Stimulated activated naive B cell treated with anti-CD40 and anti-IgM and Interleukin-4, amounts not matched to agents 10 μg/mL and 1 μg/mL and 100 μg/mL, for 72 hours (primary cell): Measurements from ENCODE around the gene OR2A25.
"Not testable (repeated sequence)": the region's sequence is repeated elsewhere in the genome, so short reads cannot be mapped to it uniquely, and the experiment has no call there.

ENCODE experiments used
- ATAC-seq, 2 donors: fragments of 150-1000 bp; cut with Tn5 transposase; replicated peaks; 2 replicates each; pipeline ENCODE4 v1.10.0; 2021; ENCODE audit warnings: moderate library complexity in 1 of 2
- DNase-seq: peaks from one replicate; pipeline ENCODE4 v3.0.0; 2021
- H3K27ac Mint-ChIP-seq: one replicate; pipeline ENCODE4 v1.8.0; 2022; ENCODE audit warnings: mild to moderate bottlenecking, mixed read lengths
- H3K27me3 Mint-ChIP-seq, 2 donors: one replicate each; pipeline ENCODE4 v1.8.0; 2022; ENCODE audit warnings: mixed read lengths in 2 of 2
- H3K36me3 Mint-ChIP-seq, 2 donors: one replicate each; pipeline ENCODE4 v1.8.0; 2022; ENCODE audit warnings: mixed read lengths in 2 of 2, mild to moderate bottlenecking in 1 of 2
- H3K4me1 Mint-ChIP-seq, 2 donors: one replicate each; pipeline ENCODE4 v1.8.0; 2022; ENCODE audit warnings: mixed read lengths in 2 of 2, mild to moderate bottlenecking in 1 of 2
- H3K4me3 Mint-ChIP-seq, 2 donors: one replicate each; pipeline ENCODE4 v1.8.0; 2022; ENCODE audit warnings: mild to moderate bottlenecking in 2 of 2, mixed read lengths in 2 of 2, moderate library complexity in 1 of 2
- H3K9me3 Mint-ChIP-seq, 2 donors: one replicate each; pipeline ENCODE4 v1.8.0; 2022; ENCODE audit warnings: mixed read lengths in 2 of 2, mild to moderate bottlenecking in 1 of 2

OR2A25 gene

DNA sequence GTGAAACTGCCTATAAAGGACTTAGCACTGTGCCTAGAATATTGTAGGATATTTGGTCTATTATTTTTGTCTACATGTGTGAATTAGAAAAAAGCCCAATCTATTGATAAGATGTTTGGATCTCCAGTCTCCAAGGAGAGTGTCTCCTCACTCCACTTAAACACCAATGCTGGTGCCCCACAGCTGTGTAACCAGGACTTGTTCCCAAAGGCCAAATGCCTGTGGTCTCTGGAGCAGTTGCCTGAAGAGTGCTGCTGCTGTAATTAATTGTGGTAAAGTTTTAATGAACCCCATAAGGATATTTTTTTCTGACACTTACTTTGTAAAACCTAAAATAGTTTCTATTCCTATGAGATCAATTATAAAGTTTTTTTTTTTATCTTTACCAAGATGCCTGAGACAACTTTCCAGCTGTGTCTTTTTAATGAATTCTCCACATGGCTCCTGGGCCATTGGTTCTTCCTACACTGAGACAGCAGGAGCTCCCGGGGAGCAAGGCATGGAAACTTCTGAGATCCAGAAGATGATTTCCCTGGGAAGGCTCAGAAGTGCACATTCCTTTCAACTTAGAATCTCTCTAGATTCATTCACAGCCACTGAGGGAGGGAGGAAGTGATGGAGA lies 32.1 kb upstream of the OR2A25 start:
- ATAC-seq (no peak), DNase-seq (no peak)
- H3K4me1 Mint-ChIP-seq, result no peaks in the 10 kb centered on the region
- H3K9me3 Mint-ChIP-seq, result no peaks in the 10 kb centered on the region
- no peak overlapping the region for H3K4me3 Mint-ChIP-seq
- no peak overlapping the region for H3K27ac Mint-ChIP-seq
- H3K36me3 Mint-ChIP-seq, result no peaks in the 10 kb centered on the region
- peaks cover 4 to 7% of the 10 kb centered on the region in 2 donors for H3K27me3 Mint-ChIP-seq

DNA sequence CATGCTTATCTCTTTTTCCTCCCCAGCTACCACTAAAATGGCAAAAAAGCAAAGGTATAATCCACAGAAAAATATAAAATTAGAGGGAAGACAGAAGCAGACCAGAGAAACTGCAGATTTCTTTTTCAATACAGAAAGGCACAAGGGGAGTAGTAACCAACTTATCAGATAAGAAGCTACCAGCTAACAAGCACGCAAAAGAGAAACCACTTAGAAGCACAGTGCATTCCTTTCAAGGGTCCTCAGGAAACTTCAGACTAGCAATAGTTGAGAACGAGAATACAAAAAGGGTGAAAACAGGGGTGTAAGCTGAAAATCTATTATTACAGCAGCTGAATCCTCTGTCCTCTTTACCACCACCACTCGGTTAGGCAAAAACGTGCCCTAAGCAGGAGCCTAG lies 30.7 kb upstream of the OR2A25 start:
- DNase-seq, result no peak
- no peak for ATAC-seq
- no peak overlapping the region for H3K27ac Mint-ChIP-seq
- no peaks in the 10 kb centered on the region for H3K9me3 Mint-ChIP-seq
- no peak overlapping the region for H3K4me3 Mint-ChIP-seq
- H3K27me3 Mint-ChIP-seq, result peaks cover 0 to 3% of the 10 kb centered on the region in 2 donors
- H3K4me1 Mint-ChIP-seq, result no peaks in the 10 kb centered on the region
- no peaks in the 10 kb centered on the region for H3K36me3 Mint-ChIP-seq

DNA sequence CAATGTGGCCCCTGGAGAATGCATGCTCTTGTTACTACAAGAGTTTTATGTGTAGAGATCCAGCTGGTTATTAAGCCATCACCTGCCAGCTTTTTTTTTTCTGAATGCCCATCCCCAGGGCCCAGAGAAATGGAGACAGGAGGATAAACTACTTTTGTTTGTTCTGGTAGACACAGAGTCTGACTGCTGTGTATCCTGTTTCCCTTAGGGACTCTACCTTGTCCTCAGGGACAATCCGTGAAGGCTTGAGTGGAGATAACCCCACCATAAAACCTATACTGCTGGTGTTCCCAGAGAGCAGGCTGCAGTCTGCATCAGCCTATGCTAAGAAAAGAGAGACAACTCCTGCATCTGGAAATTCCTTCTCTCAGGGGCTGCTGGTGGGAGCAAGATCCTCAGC lies 21.0 kb upstream of the OR2A25 start, which contains the start of gene OR2A5:
OR2A5 (plus strand) TSS at position 301 of the 400 bp plus-strand sequence. CDS start 1,454 bp downstream, outside the sequence.
- no peak within 1 kb of the TSS for H3K27ac Mint-ChIP-seq
- ATAC-seq (no peak), DNase-seq (no peak)
- H3K4me1 Mint-ChIP-seq, result no peaks in the 10 kb centered on the region
- H3K9me3 Mint-ChIP-seq, result no peaks in the 10 kb centered on the region
- peaks cover 13 to 17% of the 10 kb centered on the region in 2 donors for H3K27me3 Mint-ChIP-seq
- no peak within 1 kb of the TSS for H3K4me3 Mint-ChIP-seq
- no peaks in the 10 kb centered on the region for H3K36me3 Mint-ChIP-seq

DNA sequence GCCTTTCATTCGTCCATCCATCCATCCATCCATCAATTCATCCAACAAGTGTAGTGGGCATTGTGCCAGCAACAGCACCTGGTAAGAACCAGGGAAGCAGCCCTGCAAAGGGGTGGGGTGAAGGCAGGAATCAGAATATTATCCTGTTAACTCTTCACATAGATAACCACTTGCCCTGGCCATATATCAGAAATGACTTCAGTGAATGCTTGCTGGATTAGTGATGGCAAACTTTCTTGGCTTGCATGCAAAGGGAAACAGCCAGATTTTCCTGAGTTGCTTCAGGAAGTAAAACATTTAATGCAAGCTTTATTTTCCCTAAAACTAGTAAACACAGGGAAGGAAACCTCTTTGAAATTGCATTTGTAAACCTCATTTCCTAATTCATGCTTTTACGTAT lies 20.1 kb upstream of the OR2A25 start:
- no peak for DNase-seq
- H3K36me3 Mint-ChIP-seq, result no peaks in the 10 kb centered on the region
- peaks cover 13 to 17% of the 10 kb centered on the region in 2 donors for H3K27me3 Mint-ChIP-seq
- H3K27ac Mint-ChIP-seq, result no peak overlapping the region
- no peak for ATAC-seq
- H3K4me3 Mint-ChIP-seq, result no peak overlapping the region
- H3K9me3 Mint-ChIP-seq, result no peaks in the 10 kb centered on the region
- no peaks in the 10 kb centered on the region for H3K4me1 Mint-ChIP-seq

DNA sequence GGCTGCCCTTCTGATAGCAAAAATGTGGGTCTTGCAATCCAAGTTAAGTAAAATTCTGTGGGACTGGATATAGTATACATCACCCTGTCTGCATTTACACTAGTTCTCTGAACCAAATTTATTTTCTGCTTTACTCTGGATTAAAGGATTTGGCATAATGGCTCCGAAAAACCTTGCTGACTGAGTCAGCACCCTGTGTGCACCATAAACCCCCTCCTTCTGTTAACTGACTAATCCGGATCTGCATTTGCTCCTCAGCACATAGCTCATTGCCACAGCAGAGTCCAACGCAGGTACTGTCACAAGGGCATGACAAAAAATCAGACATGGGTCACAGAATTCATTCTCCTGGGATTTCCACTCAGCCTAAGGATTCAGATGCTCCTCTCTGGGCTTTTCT lies 19.5 kb upstream of the OR2A25 start:
- Mint-ChIP-seq H3K4me1 (no peaks in the 10 kb centered on the region), H3K27me3 (peaks cover 13 to 17% of the 10 kb centered on the region in 2 donors), H3K27ac (no peak overlapping the region), H3K4me3 (no peak overlapping the region), H3K36me3 (no peaks in the 10 kb centered on the region), H3K9me3 (no peaks in the 10 kb centered on the region)
- ATAC-seq (no peak), DNase-seq (no peak)

DNA sequence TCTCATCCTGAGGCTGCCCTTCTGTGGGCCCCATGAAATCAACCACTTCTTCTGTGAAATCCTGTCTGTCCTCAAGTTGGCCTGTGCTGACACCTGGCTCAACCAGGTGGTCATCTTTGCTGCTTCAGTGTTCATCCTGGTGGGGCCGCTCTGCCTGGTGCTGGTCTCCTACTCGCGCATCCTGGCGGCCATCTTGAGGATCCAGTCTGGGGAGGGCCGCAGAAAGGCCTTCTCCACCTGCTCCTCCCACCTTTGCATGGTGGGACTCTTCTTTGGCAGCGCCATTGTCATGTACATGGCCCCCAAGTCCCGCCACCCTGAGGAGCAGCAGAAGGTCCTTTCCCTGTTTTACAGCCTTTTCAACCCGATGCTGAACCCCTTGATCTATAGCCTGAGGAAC lies 18.7 kb upstream of the OR2A25 start:
- ATAC-seq, H3K9me3 Mint-ChIP-seq, H3K36me3 Mint-ChIP-seq, H3K27ac Mint-ChIP-seq, H3K4me3 Mint-ChIP-seq, H3K4me1 Mint-ChIP-seq, DNase-seq: not testable (repeated sequence)
- H3K27me3 Mint-ChIP-seq, result peaks cover 17% of the 10 kb centered on the region in 2 donors

DNA sequence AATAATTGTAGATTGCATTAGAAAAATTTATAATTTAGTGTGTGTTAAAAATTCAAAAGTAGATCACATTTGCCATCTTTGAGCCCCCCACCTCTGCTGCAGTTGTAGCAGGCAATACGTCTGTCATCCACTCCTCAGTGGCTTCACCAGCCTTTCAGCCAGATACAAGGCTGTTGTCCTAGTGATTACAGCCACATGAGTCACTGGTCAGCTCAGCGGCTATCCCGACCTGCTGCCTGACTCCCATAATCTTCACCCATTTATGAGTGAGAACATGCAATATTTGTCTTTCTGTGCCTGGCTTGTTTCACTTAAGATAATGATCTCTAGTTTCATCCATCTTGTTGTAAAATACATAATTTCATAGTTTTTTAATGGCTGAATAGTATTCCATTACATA lies 11.7 kb upstream of the OR2A25 start:
- H3K4me3 Mint-ChIP-seq, result no peak overlapping the region
- DNase-seq (no peak), ATAC-seq (no peak)
- H3K27me3 Mint-ChIP-seq, result peaks cover 8 to 19% of the 10 kb centered on the region in 2 donors
- peak overlapping the region; percentile 9 for H3K27ac Mint-ChIP-seq
- no peaks in the 10 kb centered on the region for H3K4me1 Mint-ChIP-seq
- H3K36me3 Mint-ChIP-seq, result no peaks in the 10 kb centered on the region
- H3K9me3 Mint-ChIP-seq, result peaks cover 13 to 16% of the 10 kb centered on the region in 2 donors

DNA sequence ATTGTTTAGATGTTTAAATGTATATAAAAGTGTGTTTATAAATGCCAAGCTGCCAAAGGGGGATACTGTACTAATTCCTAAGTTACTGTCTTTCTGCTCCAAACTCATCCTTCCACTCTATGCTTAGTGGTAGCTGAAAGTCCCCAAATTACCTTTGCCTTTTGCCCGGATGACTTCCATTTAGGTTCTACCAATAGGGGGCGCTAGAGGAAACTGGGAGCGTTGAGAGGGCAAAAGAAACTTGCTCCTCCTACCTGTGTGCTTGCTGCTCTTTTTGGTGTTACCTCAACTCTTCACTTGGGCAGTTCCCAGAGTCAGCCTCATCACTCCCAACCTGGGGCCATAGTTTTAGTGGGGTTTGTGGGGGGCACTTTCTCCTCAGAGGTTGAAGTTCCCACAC lies 5.9 kb upstream of the OR2A25 start:
- DNase-seq (no peak), ATAC-seq (no peak)
- no peak overlapping the region for H3K4me3 Mint-ChIP-seq
- H3K27me3 Mint-ChIP-seq, result peaks cover 13 to 18% of the 10 kb centered on the region in 2 donors
- no peak overlapping the region for H3K27ac Mint-ChIP-seq
- H3K36me3 Mint-ChIP-seq, result no peaks in the 10 kb centered on the region
- no peaks in the 10 kb centered on the region for H3K4me1 Mint-ChIP-seq
- peaks cover 19 to 20% of the 10 kb centered on the region in 2 donors for H3K9me3 Mint-ChIP-seq

DNA sequence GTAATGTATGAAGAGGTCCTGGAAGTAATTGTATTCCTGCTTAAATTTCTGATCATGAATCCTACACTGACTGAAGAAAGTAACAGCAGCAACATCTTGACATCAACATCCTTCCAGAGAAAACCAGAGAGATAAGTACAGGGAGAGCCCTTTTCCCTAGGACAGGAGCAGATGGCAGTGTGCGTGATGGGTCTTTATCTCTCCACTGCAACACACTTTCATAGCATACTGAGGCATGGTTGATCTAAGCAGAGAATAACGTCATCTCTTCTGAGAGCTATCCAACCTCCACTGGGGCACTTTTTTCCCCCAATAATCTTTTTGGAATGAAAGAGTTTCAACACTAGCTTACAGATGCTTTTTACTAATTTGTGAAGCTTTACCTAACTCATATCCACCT lies 342 bp downstream of the OR2A25 start:
- no peaks in the 10 kb centered on the region for H3K4me1 Mint-ChIP-seq
- no peak for DNase-seq
- no peak overlapping the region for H3K27ac Mint-ChIP-seq
- peaks cover 5 to 6% of the 10 kb centered on the region in 2 donors for H3K9me3 Mint-ChIP-seq
- H3K27me3 Mint-ChIP-seq, result peaks cover 6 to 8% of the 10 kb centered on the region in 2 donors
- H3K36me3 Mint-ChIP-seq, result no peaks in the 10 kb centered on the region
- no peak for ATAC-seq
- no peak overlapping the region for H3K4me3 Mint-ChIP-seq

DNA sequence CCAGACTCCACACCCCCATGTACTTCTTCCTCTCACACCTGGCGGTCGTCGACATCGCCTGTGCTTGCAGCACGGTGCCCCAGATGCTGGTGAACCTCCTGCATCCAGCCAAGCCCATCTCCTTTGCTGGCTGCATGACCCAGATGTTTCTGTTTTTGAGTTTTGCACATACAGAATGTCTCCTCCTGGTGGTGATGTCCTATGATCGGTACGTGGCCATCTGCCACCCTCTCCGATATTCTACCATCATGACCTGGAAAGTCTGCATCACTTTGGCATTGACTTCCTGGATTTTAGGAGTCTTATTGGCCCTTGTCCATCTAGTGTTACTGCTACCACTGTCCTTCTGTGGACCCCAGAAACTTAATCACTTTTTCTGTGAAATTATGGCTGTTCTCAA lies 4.8 kb downstream of the OR2A25 start:
- no peaks in the 10 kb centered on the region for H3K36me3 Mint-ChIP-seq
- no peak overlapping the region for H3K27ac Mint-ChIP-seq
- H3K27me3 Mint-ChIP-seq, result peaks cover 6 to 10% of the 10 kb centered on the region in 2 donors
- no peak for ATAC-seq
- no peak for DNase-seq
- H3K4me1 Mint-ChIP-seq, result no peaks in the 10 kb centered on the region
- H3K4me3 Mint-ChIP-seq, result no peak overlapping the region
- H3K9me3 Mint-ChIP-seq, result no peaks in the 10 kb centered on the region

DNA sequence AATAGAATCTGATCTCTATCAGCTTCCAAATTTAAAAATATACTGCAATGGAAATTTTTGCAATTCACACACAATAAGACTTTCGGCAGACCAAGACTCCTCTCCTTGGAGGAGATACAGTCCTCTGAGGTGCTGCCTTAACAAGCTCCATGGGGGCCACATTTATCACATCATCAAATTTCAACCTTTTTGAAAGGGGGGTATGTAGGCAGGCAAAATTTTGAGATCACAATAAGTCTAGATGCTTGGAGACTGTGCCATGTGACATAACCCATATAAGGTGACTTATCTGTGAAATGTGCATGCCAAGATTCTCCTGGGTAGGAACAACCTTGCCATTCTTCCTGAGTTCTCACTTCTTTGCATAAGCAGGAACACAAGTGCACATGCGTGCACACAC lies 16.4 kb downstream of the OR2A25 start, which contains the start of gene OR2A12:
OR2A12 (plus strand) TSS at position 301 of the 400 bp plus-strand sequence. CDS start 8,830 bp downstream, outside the sequence.
- Mint-ChIP-seq H3K27ac (no peak within 1 kb of the TSS), H3K36me3 (no peaks in the 10 kb centered on the region), H3K27me3 (peaks cover 0 to 12% of the 10 kb centered on the region in 2 donors), H3K9me3 (peaks cover 0 to 4% of the 10 kb centered on the region in 2 donors), H3K4me3 (no peak within 1 kb of the TSS), H3K4me1 (no peaks in the 10 kb centered on the region)
- DNase-seq (no peak), ATAC-seq (no peak)

DNA sequence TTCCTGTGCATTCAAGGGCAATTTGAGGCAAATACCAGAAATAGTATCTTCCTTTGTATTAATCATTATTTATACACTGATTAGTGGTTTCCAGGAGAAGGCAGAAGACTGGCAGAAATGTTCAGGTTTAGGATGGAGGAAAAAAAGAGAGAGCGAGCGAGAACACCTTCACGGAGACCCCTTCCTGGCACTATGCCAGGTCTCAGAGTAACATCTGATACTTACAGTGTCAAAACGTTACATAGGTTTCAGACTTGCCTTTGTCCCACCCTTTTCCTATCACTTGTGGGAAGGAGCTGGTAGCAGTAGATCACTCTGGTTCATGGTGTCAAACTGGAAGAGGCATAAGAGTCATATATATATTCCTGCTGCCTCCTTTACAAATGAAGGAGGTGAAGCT lies 17.1 kb downstream of the OR2A25 start:
- Mint-ChIP-seq H3K9me3 (peaks cover 3 to 4% of the 10 kb centered on the region in 2 donors), H3K4me1 (no peaks in the 10 kb centered on the region), H3K27ac (no peak overlapping the region), H3K27me3 (peaks cover 0 to 8% of the 10 kb centered on the region in 2 donors), H3K4me3 (no peak overlapping the region), H3K36me3 (no peaks in the 10 kb centered on the region)
- DNase-seq (no peak), ATAC-seq (no peak)

DNA sequence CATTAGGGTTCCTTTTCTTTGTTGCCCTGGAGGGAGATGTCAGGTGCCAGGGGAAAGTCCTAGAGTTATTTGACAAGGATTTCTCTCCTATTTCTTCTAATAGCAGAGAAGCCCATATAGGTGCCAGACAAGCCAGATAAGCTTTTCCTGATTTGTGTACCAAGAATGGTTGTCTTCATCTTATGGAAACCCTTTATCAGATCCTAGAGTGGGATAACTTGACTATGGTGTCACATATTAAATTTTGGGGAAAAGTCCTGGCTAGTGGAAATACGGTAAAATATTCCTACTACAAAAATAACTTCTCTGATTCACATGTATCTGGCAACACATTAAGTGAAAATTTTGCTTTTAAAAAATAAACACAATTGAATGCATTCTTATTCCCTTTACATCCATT lies 17.6 kb downstream of the OR2A25 start:
- Mint-ChIP-seq H3K4me1 (no peaks in the 10 kb centered on the region), H3K27ac (no peak overlapping the region), H3K4me3 (no peak overlapping the region), H3K36me3 (no peaks in the 10 kb centered on the region), H3K27me3 (peaks cover 0 to 3% of the 10 kb centered on the region in 2 donors), H3K9me3 (peaks cover 3 to 4% of the 10 kb centered on the region in 2 donors)
- no peak for ATAC-seq
- no peak for DNase-seq

DNA sequence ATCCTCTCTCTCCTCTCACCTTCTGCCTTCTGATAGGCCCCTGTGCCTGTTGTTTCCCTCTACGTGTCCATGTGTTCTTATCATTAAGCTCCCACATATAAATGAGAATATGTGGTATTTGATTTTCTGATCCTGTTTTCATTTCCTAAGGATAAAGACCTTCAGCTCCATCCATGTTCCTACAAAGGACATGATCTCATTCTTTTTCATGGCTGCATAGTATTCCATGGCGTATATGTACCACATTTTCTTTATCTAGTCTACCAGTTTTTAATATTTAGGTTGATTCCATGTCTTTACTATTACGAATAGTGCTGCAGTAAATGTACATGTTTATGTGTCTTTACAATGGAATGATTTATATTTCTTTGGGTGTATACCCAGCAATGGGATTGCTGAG lies 21.1 kb downstream of the OR2A25 start:
- Mint-ChIP-seq H3K27me3 (no peaks in the 10 kb centered on the region), H3K36me3 (no peaks in the 10 kb centered on the region), H3K4me3 (no peak overlapping the region), H3K4me1 (no peaks in the 10 kb centered on the region), H3K9me3 (peaks cover 3 to 4% of the 10 kb centered on the region in 2 donors), H3K27ac (no peak overlapping the region)
- no peak for DNase-seq
- no peak for ATAC-seq

DNA sequence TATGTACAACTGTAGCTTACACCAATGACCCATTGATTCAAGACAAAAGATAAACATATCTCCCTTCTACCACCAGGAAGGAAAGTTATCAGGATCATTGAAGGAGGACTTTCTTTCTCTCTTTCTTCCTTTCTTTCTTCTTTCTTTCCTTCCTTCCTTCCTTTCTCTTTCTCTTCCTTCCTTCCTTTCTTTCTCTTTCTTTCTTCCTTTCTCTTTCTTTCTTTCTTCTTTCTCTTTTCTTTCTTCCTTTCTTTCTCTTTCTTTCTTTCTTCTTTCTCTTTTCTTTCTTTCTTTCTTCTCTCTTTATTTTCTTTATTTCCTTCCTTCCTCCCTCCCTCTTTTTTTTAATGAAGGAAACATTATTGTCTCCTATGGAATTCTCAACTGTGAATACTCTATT lies 29.2 kb downstream of the OR2A25 start:
- DNase-seq (no peak), ATAC-seq (no peak)
- H3K27ac Mint-ChIP-seq, result no peak overlapping the region
- H3K27me3 Mint-ChIP-seq, result peaks cover 0 to 21% of the 10 kb centered on the region in 2 donors
- H3K9me3 Mint-ChIP-seq, result no peaks in the 10 kb centered on the region
- H3K4me1 Mint-ChIP-seq, result no peaks in the 10 kb centered on the region
- no peaks in the 10 kb centered on the region for H3K36me3 Mint-ChIP-seq
- no peak overlapping the region for H3K4me3 Mint-ChIP-seq
